H1 (cell line): Measurements from ENCODE around the gene PPARD. TPM values are rescaled to one million over a fixed set of nuclear protein-coding genes. Genes with fewer than 3 reads are reported as not detected.

ENCODE experiments used
- CTCF ChIA-PET: fragments of 300-600 bp; sonication (Branson Sonifier 250); formaldehyde crosslinking; loops from one replicate; lab custom pipeline; 2021; ENCODE audit not compliant: partially characterized antibody; lab: Charles Lee
- POLR2A ChIA-PET: fragments of 300-600 bp; sonication (Branson Sonifier 250); formaldehyde crosslinking; loops from one replicate; lab custom pipeline; 2021; ENCODE audit warnings: inconsistent platforms; ENCODE audit not compliant: partially characterized antibody; lab: Charles Lee
- DNase-seq, 2 experiments: peaks; one replicate each; pipeline versions ENCODE4 v3.0.0 to v3.0.0-alpha.2; 2010 to 2022; ENCODE audit warnings: low spot score in 2 of 2, low read depth in 1 of 2, mixed read lengths in 1 of 2
- FAIRE-seq: peaks from 2 replicates; lab custom pipeline; 2011; peaks lifted over from hg19 to GRCh38; lab: Jason Lieb, UNC
- H2AFZ ChIP-seq: 2 replicates; pipeline ENCODE4 v1.8.1; 2012; ENCODE audit warnings: low read length, inconsistent platforms
- H2AK5ac ChIP-seq: 2 replicates; pipeline ENCODE4 v1.6.1; 2013; ENCODE audit warnings: low read depth, low read length
- H2BK120ac ChIP-seq: replicated peaks from 2 replicates; pipeline ENCODE3; 2013; ENCODE audit warnings: low read depth, low read length, inconsistent platforms
- H2BK12ac ChIP-seq: 2 replicates; pipeline ENCODE4 v1.6.1; 2013; ENCODE audit warnings: low read depth, low read length
- H2BK15ac ChIP-seq: 2 replicates; pipeline ENCODE4 v1.6.1; 2013; ENCODE audit warnings: low read length
- H2BK20ac ChIP-seq: 2 replicates; pipeline ENCODE4 v1.6.1; 2013; ENCODE audit warnings: low read length
- H2BK5ac ChIP-seq: 2 replicates; pipeline ENCODE4 v1.6.1; 2013; ENCODE audit warnings: low read depth, low read length
- H3K14ac ChIP-seq: 2 replicates; pipeline ENCODE4 v1.6.1; 2013; ENCODE audit warnings: inconsistent platforms; ENCODE audit not compliant: insufficient read length
- H3K18ac ChIP-seq: 2 replicates; pipeline ENCODE4 v1.6.1; 2013; ENCODE audit warnings: low read length; ENCODE audit errors: extremely low read depth
- H3K23ac ChIP-seq: 2 replicates; pipeline ENCODE4 v1.6.1; 2013; ENCODE audit warnings: inconsistent platforms; ENCODE audit not compliant: insufficient read length
- H3K23me2 ChIP-seq: 2 replicates; pipeline ENCODE4 v1.6.1; 2013; ENCODE audit warnings: low read depth, low read length
- H3K27ac ChIP-seq: 2 replicates; pipeline ENCODE4 v1.6.1; 2011; ENCODE audit warnings: low read depth, low read length, inconsistent platforms
- H3K27me3 ChIP-seq, 4 experiments: replicated peaks in 1 of 4; 1 replicate in 1 of 4; 2 replicates in 3 of 4; pipeline versions ENCODE4 v1.6.1 to v1.8.1; 2011 to 2013; ENCODE audit warnings: low read length in 3 of 4, mild to moderate bottlenecking in 3 of 4, inconsistent platforms in 2 of 4, mixed read lengths in 2 of 4, moderate library complexity in 1 of 4; ENCODE audit not compliant: control insufficient read depth in 3 of 4, insufficient read depth in 3 of 4; ENCODE audit errors: extremely low read depth in 1 of 4
- H3K36me3 ChIP-seq, 4 experiments: 2 replicates each; pipeline versions ENCODE4 v1.6.1 to v1.8.1; 2011 to 2013; ENCODE audit warnings: mild to moderate bottlenecking in 4 of 4, low read length in 3 of 4, moderate library complexity in 2 of 4, control low read depth in 1 of 4, inconsistent platforms in 1 of 4; ENCODE audit not compliant: insufficient read depth in 4 of 4, control insufficient read depth in 2 of 4
- H3K4ac ChIP-seq: replicated peaks from 2 replicates; pipeline ENCODE3; 2013; ENCODE audit warnings: low read length, low read depth, mixed read lengths, inconsistent platforms; ENCODE audit not compliant: insufficient read length
- H3K4me1 ChIP-seq, 4 experiments: replicated peaks in 1 of 4; 1 replicate in 1 of 4; 2 replicates in 3 of 4; pipeline versions ENCODE4 v1.6.1 to v1.8.1; 2011 to 2013; ENCODE audit warnings: low read length in 3 of 4, inconsistent platforms in 2 of 4, mixed read lengths in 1 of 4; ENCODE audit not compliant: insufficient read depth in 4 of 4, control insufficient read depth in 3 of 4
- H3K4me2 ChIP-seq, 2 experiments: 2 replicates each; pipeline versions ENCODE4 v1.6.1 to v1.8.1; 2011 to 2013; ENCODE audit warnings: low read depth in 2 of 2, low read length in 2 of 2, control low read depth in 1 of 2, inconsistent platforms in 1 of 2, mild to moderate bottlenecking in 1 of 2; ENCODE audit not compliant: insufficient read depth in 1 of 2
- H3K4me3 ChIP-seq, 4 experiments: fragments of 200-600, 300-600 bp in 1 of 4; sonication (generic), shearing (Covaris generic), sonication (Bioruptor Twin) in 1 of 4; 2 replicates each; pipeline versions ENCODE4 v1.5.1 to v1.8.1; 2011 to 2016; ENCODE audit warnings: low read length in 4 of 4, low read depth in 3 of 4, control low read depth in 2 of 4, inconsistent platforms in 2 of 4, mild to moderate bottlenecking in 2 of 4, mixed read lengths in 1 of 4, moderate library complexity in 1 of 4; ENCODE audit not compliant: insufficient read depth in 2 of 4; ENCODE audit errors: extremely low read depth in 1 of 4
- H3K56ac ChIP-seq: replicated peaks from 2 replicates; pipeline ENCODE3; 2013; ENCODE audit warnings: low read depth, mild to moderate bottlenecking, mixed read lengths, low read length, inconsistent platforms; ENCODE audit not compliant: insufficient read length
- H3K79me1 ChIP-seq: 2 replicates; pipeline ENCODE4 v1.6.1; 2013; ENCODE audit warnings: low read depth, low read length, control low read depth
- H3K79me2 ChIP-seq, 2 experiments: 2 replicates each; pipeline versions ENCODE4 v1.6.1 to v1.8.1; 2012 to 2013; ENCODE audit warnings: low read length in 2 of 2, mild to moderate bottlenecking in 2 of 2, inconsistent platforms in 1 of 2; ENCODE audit not compliant: insufficient read depth in 2 of 2, control insufficient read depth in 1 of 2
- H3K9ac ChIP-seq, 4 experiments: replicated peaks in 1 of 4; 1 replicate in 1 of 4; 2 replicates in 3 of 4; pipeline versions ENCODE4 v1.6.1 to v1.8.1; 2011 to 2013; ENCODE audit warnings: low read depth in 3 of 4, low read length in 3 of 4, control low read depth in 2 of 4, mild to moderate bottlenecking in 2 of 4, moderate library complexity in 2 of 4, inconsistent platforms in 1 of 4; ENCODE audit errors: extremely low read depth in 1 of 4
- H3K9me3 ChIP-seq, 2 experiments: 2 replicates each; pipeline versions ENCODE4 v1.6.1 to v1.8.1; 2012 to 2013; ENCODE audit warnings: mild to moderate bottlenecking in 2 of 2, moderate library complexity in 2 of 2, control low read depth in 1 of 2, inconsistent platforms in 1 of 2, low read depth in 1 of 2, low read length in 1 of 2, mixed read lengths in 1 of 2; ENCODE audit not compliant: insufficient read depth in 2 of 2
- H4K20me1 ChIP-seq, 2 experiments: replicated peaks in 1 of 2; 2 replicates each; pipeline versions ENCODE3 to v1.8.1; 2011 to 2013; ENCODE audit warnings: inconsistent platforms in 2 of 2, low read length in 2 of 2, mild to moderate bottlenecking in 1 of 2; ENCODE audit not compliant: insufficient read depth in 2 of 2, control insufficient read depth in 1 of 2
- H4K5ac ChIP-seq: 2 replicates; pipeline ENCODE4 v1.6.1; 2013; ENCODE audit warnings: low read length, low read depth, mixed read lengths, inconsistent platforms; ENCODE audit not compliant: insufficient read length
- H4K8ac ChIP-seq: 2 replicates; pipeline ENCODE4 v1.8.0; 2013; ENCODE audit warnings: mild to moderate bottlenecking, moderate library complexity, low read length, inconsistent platforms; ENCODE audit not compliant: insufficient read depth; ENCODE audit errors: extremely low read depth
- H4K91ac ChIP-seq: replicated peaks from 2 replicates; pipeline ENCODE3; 2013; ENCODE audit warnings: low read length, mixed read lengths, inconsistent platforms; ENCODE audit not compliant: insufficient read length
- CEBPB ChIP-seq: IDR thresholded peaks from 2 replicates; pipeline ENCODE4 v1.6.1; 2012; ENCODE audit warnings: low read depth, low read length
- CHD1 ChIP-seq: IDR thresholded peaks from 2 replicates; pipeline ENCODE4 v1.6.1; 2012; ENCODE audit warnings: low read depth, low read length, improper control_type of control experiment
- EGR1 ChIP-seq: IDR thresholded peaks from 2 replicates; pipeline ENCODE4 v1.6.1; 2011; ENCODE audit warnings: low read depth, low read length, borderline replicate concordance
- EP300 ChIP-seq, 2 experiments: IDR thresholded peaks; 1 replicate in 1 of 2; 2 replicates in 1 of 2; pipeline ENCODE4 v1.6.1; 2011 to 2012; ENCODE audit warnings: low read depth in 2 of 2, low read length in 2 of 2, mild to moderate bottlenecking in 2 of 2, borderline replicate concordance in 1 of 2, inconsistent platforms in 1 of 2, moderate library complexity in 1 of 2
- POLR2A ChIP-seq, 2 experiments: IDR thresholded peaks; 1 replicate in 1 of 2; 2 replicates in 1 of 2; pipeline ENCODE4 v1.6.1; 2011; ENCODE audit warnings: low read depth in 2 of 2, low read length in 2 of 2, mild to moderate bottlenecking in 2 of 2; ENCODE audit errors: control extremely low read depth in 1 of 2
- RNF2 ChIP-seq: fragments of 200-900, 300-1000 bp; sonication (generic); IDR thresholded peaks from 2 replicates; pipeline ENCODE4 v1.7.1; 2016; ENCODE audit warnings: borderline replicate concordance, low read depth, mild to moderate bottlenecking, antibody characterized with exemption, low read length; ENCODE audit not compliant: poor library complexity, severe bottlenecking; ENCODE audit errors: missing control alignments
- SIN3A ChIP-seq, 2 experiments: IDR thresholded peaks in 1 of 2; conservative IDR thresholded peaks in 1 of 2; 2 replicates each; pipeline ENCODE4 v1.6.1; 2011 to 2012; ENCODE audit warnings: low read length in 2 of 2, improper control_type of control experiment in 1 of 2, low read depth in 1 of 2, mild to moderate bottlenecking in 1 of 2
- SIX5 ChIP-seq: IDR thresholded peaks from 2 replicates; pipeline ENCODE4 v1.6.1; 2011; ENCODE audit warnings: mild to moderate bottlenecking, low read depth, low read length
- TBP ChIP-seq: IDR thresholded peaks from 2 replicates; pipeline ENCODE4 v1.6.1; 2011; ENCODE audit warnings: low read depth, low read length, improper control_type of control experiment
- ZNF274 ChIP-seq: IDR thresholded peaks from 2 replicates; pipeline ENCODE4 v1.7.0; 2012; ENCODE audit warnings: low read length, borderline replicate concordance; ENCODE audit errors: extremely low read depth
- WGBS, 2 experiments: shearing (Covaris generic) in 1 of 2; methylation state at CpG; one replicate each; pipeline versions ENCODE4 v1.1.6 to v1.1.7; 2013 to 2015; ENCODE audit warnings: low lambda C conversion rate in 2 of 2, mixed read lengths in 2 of 2, inconsistent platforms in 1 of 2, low coverage in 1 of 2, missing lambda C conversion rate in 1 of 2; ENCODE audit not compliant: insufficient replicate concordance in 2 of 2, insufficient coverage in 1 of 2, insufficient read length in 1 of 2; ENCODE audit errors: extremely low coverage in 1 of 2, missing lambda C conversion rate in 1 of 2; 5-methylcytosine and 5-hydroxymethylcytosine counted together
- polyA plus RNA-seq, 7 experiments: library from polyadenylated mRNA; depleted of rRNA in 3 of 7; stranded (reverse) in 5 of 7; unstranded in 2 of 7; fragments of >200 nt in 5 of 7; fragments of 200-250 nt in 2 of 7; gene quantifications; 1 replicate in 5 of 7; 2 replicates in 1 of 7; 4 replicates in 1 of 7; pipeline versions ENCODE4 v1.2.1 to v1.2.3, GENCODE V29; 2011 to 2013; ENCODE audit warnings: missing spikeins in 2 of 7, mixed read lengths in 2 of 7
- total RNA-seq: library from RNA; stranded (reverse); fragmentation: NEBNext Ultra II Directional; extraction: Animal tissue kit (Norgen Biotek cat#: 25700); gene quantifications from 2 replicates; pipeline ENCODE4 v1.2.1, GENCODE V29; 2021
- TF ChIP-seq, protein P1 (sequence below), 3 experiments: IDR thresholded peaks; 1 replicate in 2 of 3; 2 replicates in 1 of 3; pipeline versions ENCODE4 v1.5.1 to v1.6.1; 2011; ENCODE audit warnings: low read length in 3 of 3, mild to moderate bottlenecking in 3 of 3, inconsistent platforms in 2 of 3, low read depth in 1 of 3, moderate library complexity in 1 of 3; ENCODE audit not compliant: insufficient read depth in 1 of 3; ENCODE audit errors: control extremely low read depth in 1 of 3

Gene PPARD
- total and polyA plus RNA-seq, 2 of the 8 experiments (the other 6 are each of a cell fraction or from before 2014, with no cell fraction given): 14.6 to 14.9 TPM

DNA sequence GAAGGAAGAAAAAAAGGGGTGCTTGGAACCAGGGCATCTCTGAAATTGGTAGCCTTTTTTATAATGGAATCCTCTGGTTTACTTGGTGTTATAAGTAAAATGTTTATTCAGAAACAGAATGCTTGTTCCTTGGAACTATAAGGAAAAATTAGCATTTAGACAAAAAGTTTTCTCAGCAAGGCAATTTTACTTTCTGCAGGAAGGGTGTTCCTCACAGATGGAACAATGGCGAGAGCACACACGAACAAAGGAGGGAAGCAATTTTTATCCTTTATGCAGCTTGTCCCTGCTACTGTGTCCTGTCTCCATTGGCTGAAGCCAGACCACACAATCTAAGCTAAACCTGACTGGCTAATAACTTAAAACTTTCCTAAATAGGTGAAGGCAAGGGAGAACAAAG is 87.1 kb downstream of the PPARD start:
- Histone ChIP-seq H3K56ac (no peak overlapping the region), H3K9me3 (no peaks in the 10 kb centered on the region), H4K91ac (no peak overlapping the region), H3K36me3 (0 out of 8 replicates have a peak, but pooled peaks cover 0 to 3% (median 0%) of the 10 kb centered on the region in 4 experiments), H2AK5ac (no peak overlapping the region), H3K4me1 (peaks cover 6 to 28% (median 16%) of the 10 kb centered on the region in 4 experiments), H3K79me2 (no peaks in the 10 kb centered on the region), H2BK15ac (no peak overlapping the region), H3K79me1 (no peaks in the 10 kb centered on the region), H3K4ac (no peak overlapping the region), H3K23me2 (no peaks in the 10 kb centered on the region), H3K27me3 (no peaks in the 10 kb centered on the region), H2BK5ac (no peak overlapping the region), H4K20me1 (no peaks in the 10 kb centered on the region), H3K4me3 (no peak overlapping the region), H4K5ac (no peak overlapping the region), H2BK12ac (no peak overlapping the region), H3K23ac (no peak overlapping the region), H3K9ac (no peak overlapping the region), H4K8ac (no peak overlapping the region), H3K14ac (no peak overlapping the region), H2BK20ac (no peak overlapping the region), H2AFZ (no peak overlapping the region), H2BK120ac (no peak overlapping the region), H3K4me2 (no peak overlapping the region), H3K27ac (no peak overlapping the region), H3K18ac (no peak overlapping the region)
- no peak for FAIRE-seq
- CTCF ChIA-PET: interaction anchor here (1.0 to 15.8 kb wide), 8 partner anchors 9 to 136 kb away, joined by 3 to 138 read pairs (median 8); no protein-coding TSS in a partner anchor
- POLR2A ChIA-PET: no interaction called here
- DNase-seq: no peak
- 80% methylated on average over 2 of the region's 2 CpGs; no CpG with 5 or more reads in 1 of the 2 experiments for WGBS, 2 experiments
- TF ChIP-seq SIN3A (conservative IDR thresholded peaks at IDR 0.05 in 1 of 2, IDR thresholded peaks at IDR 0.05 in 1 of 2; ENCODE audit: low read depth in 1 of 2, low read length in 2 of 2) (no peak), EGR1 (no peak), EP300 (IDR thresholded peaks at IDR 0.05; ENCODE audit: borderline replicate concordance in 1 of 2, low read depth in 2 of 2, low read length in 2 of 2) (no peak), CEBPB (no peak), ZNF274 (no peak), POLR2A (IDR thresholded peaks at IDR 0.05; ENCODE audit: control extremely low read depth in 1 of 2, low read depth in 2 of 2, low read length in 2 of 2) (no peak), CHD1 (no peak), RNF2 (no peak), SIX5 (no peak), TBP (no peak)
- TF ChIP-seq, protein P1, sequence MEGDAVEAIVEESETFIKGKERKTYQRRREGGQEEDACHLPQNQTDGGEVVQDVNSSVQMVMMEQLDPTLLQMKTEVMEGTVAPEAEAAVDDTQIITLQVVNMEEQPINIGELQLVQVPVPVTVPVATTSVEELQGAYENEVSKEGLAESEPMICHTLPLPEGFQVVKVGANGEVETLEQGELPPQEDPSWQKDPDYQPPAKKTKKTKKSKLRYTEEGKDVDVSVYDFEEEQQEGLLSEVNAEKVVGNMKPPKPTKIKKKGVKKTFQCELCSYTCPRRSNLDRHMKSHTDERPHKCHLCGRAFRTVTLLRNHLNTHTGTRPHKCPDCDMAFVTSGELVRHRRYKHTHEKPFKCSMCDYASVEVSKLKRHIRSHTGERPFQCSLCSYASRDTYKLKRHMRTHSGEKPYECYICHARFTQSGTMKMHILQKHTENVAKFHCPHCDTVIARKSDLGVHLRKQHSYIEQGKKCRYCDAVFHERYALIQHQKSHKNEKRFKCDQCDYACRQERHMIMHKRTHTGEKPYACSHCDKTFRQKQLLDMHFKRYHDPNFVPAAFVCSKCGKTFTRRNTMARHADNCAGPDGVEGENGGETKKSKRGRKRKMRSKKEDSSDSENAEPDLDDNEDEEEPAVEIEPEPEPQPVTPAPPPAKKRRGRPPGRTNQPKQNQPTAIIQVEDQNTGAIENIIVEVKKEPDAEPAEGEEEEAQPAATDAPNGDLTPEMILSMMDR (IDR thresholded peaks at IDR 0.05; ENCODE audit: control extremely low read depth in 1 of 3, insufficient read depth in 1 of 3, low read depth in 1 of 3, low read length in 3 of 3): no peak
